Measurements from ENCODE around the gene SERGEF. TPM values are rescaled to one million over a fixed set of nuclear protein-coding genes. Genes with fewer than 3 reads are reported as not detected.

SERGEF gene
- total RNA-seq, 3 donors from 2014 or later = 23.6 to 45.0 (median 23.8) TPM

GRCh38 chr11:17851697-17852096, 161.2 kb downstream of the SERGEF start:
- no peak for DNase-seq
- no peak for TF ChIP-seq CTCF (IDR thresholded peaks at IDR 0.05)
- no peaks in the 10 kb centered on the region for H3K36me3 ChIP-seq (ENCODE audit: low read depth)
- intact Hi-C loops (cut with DNase I, micrococcal nuclease) = no loop called here
- H3K9me3 ChIP-seq = no peaks in the 10 kb centered on the region
- H3K4me1 ChIP-seq (ENCODE audit: low read depth) = no peaks in the 10 kb centered on the region
- H3K4me3 ChIP-seq = no peak overlapping the region
- no peak for ATAC-seq

- ATAC-seq (no peak), DNase-seq (no peak)
- Histone ChIP-seq H3K4me3 (no peak overlapping the region), H3K4me1 (ENCODE audit: low read depth) (no peaks in the 10 kb centered on the region), H3K9me3 (no peaks in the 10 kb centered on the region), H3K36me3 (ENCODE audit: low read depth) (no peaks in the 10 kb centered on the region)
- intact Hi-C loops (cut with DNase I, micrococcal nuclease) = no loop called here
- TF ChIP-seq CTCF (IDR thresholded peaks at IDR 0.05) = no peak
Observed at GRCh38 chr11:17850336-17850735, 162.5 kb downstream of the SERGEF start.

GRCh38 chr11:17848715-17849114, 164.1 kb downstream of the SERGEF start:
- no peaks in the 10 kb centered on the region for H3K4me1 ChIP-seq (ENCODE audit: low read depth)
- intact Hi-C loops (cut with DNase I, micrococcal nuclease) = no loop called here
- no peak for TF ChIP-seq CTCF (IDR thresholded peaks at IDR 0.05)

GRCh38 chr11:17846852-17847453, 165.9 kb downstream of the SERGEF start:
- Histone ChIP-seq H3K36me3 (ENCODE audit: low read depth) (no peaks in the 10 kb centered on the region), H3K9me3 (no peaks in the 10 kb centered on the region), H3K4me1 (ENCODE audit: low read depth) (no peaks in the 10 kb centered on the region), H3K4me3 (no peak overlapping the region)
- DNase-seq = no peak
- ATAC-seq = no peak
- no peak for TF ChIP-seq CTCF (IDR thresholded peaks at IDR 0.05)
- intact Hi-C loops (cut with DNase I, micrococcal nuclease) = no loop called here

More at GRCh38 chr11:17848715-17849114, 164.1 kb downstream of the SERGEF start:
- Histone ChIP-seq H3K9me3 (no peaks in the 10 kb centered on the region), H3K4me3 (no peak overlapping the region), H3K36me3 (ENCODE audit: low read depth) (no peaks in the 10 kb centered on the region)
- ATAC-seq = no peak
- DNase-seq = no peak

GRCh38 chr11:17845431-17845881, 167.4 kb downstream of the SERGEF start:
- intact Hi-C loops (cut with DNase I, micrococcal nuclease) = no loop called here
- peak; percentile 41 for ATAC-seq
- no peak for TF ChIP-seq CTCF (IDR thresholded peaks at IDR 0.05)
- no peak for DNase-seq
- no peak overlapping the region for H3K4me3 ChIP-seq
- H3K9me3 ChIP-seq = no peaks in the 10 kb centered on the region
- no peaks in the 10 kb centered on the region for H3K36me3 ChIP-seq (ENCODE audit: low read depth)
- H3K4me1 ChIP-seq (ENCODE audit: low read depth) = no peaks in the 10 kb centered on the region
